Keratinocyte (primary cell): ENCODE results near the gene NCAPD3.

Source experiments
- CTCF ChIP-seq, 3 experiments: IDR thresholded peaks in 1 of 3; conservative IDR thresholded peaks in 1 of 3; optimal IDR thresholded peaks in 1 of 3; 2 replicates in 2 of 3; 3 replicates in 1 of 3; pipeline versions ENCODE3 to v1.5.1; 2011; ENCODE audit warnings: low read length in 3 of 3, mild to moderate bottlenecking in 3 of 3, moderate library complexity in 2 of 3, control low read depth in 1 of 3, inconsistent platforms in 1 of 3; ENCODE audit not compliant: insufficient read depth in 2 of 3; ENCODE audit errors: extremely low read depth in 1 of 3
- EZH2 ChIP-seq: IDR thresholded peaks from one replicate; pipeline ENCODE4 v1.6.1; 2012; ENCODE audit warnings: inconsistent platforms, mild to moderate bottlenecking, low read length, moderate library complexity

- no peak for TF ChIP-seq CTCF (optimal IDR thresholded peaks at IDR 0.05 in 1 of 3, IDR thresholded peaks at IDR 0.05 in 1 of 3, conservative IDR thresholded peaks at IDR 0.05 in 1 of 3; ENCODE audit: extremely low read depth in 1 of 3, insufficient read depth in 2 of 3, low read length in 3 of 3)
- no peak for TF ChIP-seq EZH2
These were observed 42.1 kb downstream of the NCAPD3 start for GRCh38 chr11:134181707-134182106.
